ENCODE results near the gene CHFR.

GRCh38 chr12:132922676-132923075 is 35.3 kb upstream of the CHFR start:
- TF ChIP-seq CTCF (IDR thresholded peaks at IDR 0.05; ENCODE audit: poor library complexity, severe bottlenecking) (no peak), EP300 (conservative IDR thresholded peaks at IDR 0.05; ENCODE audit: poor library complexity, severe bottlenecking) (no peak), EZH2 (IDR thresholded peaks at IDR 0.05; ENCODE audit: borderline replicate concordance, insufficient read depth, low read length, poor library complexity, severe bottlenecking) (no peak), RAD21 (conservative IDR thresholded peaks at IDR 0.05) (no peak), POLR2AphosphoS5 (IDR thresholded peaks at IDR 0.05) (no peak), TAF1 (IDR thresholded peaks at IDR 0.05; ENCODE audit: low read depth) (no peak)

Measured in neural cell (in vitro differentiated cells).